Colonic mucosa (tissue), 4 donors: ENCODE measurements around the gene FAM222B. TPM values are rescaled to one million over a fixed set of nuclear protein-coding genes. Genes with fewer than 3 reads are reported as not detected.
"Not testable (repeated sequence)": the region's sequence is repeated elsewhere in the genome, so short reads cannot be mapped to it uniquely, and the experiment has no call there.

Experiments used
- DNase-seq: peaks from one replicate; pipeline ENCODE4 v3.0.0-alpha.2; 2020
- H3K27ac ChIP-seq: fragments of 200-600 bp; one replicate; pipeline ENCODE4 v1.8.0; 2021
- H3K27me3 ChIP-seq: fragments of 200-600 bp; one replicate; pipeline ENCODE4 v1.8.0; 2021
- H3K36me3 ChIP-seq: fragments of 200-600 bp; one replicate; pipeline ENCODE4 v1.8.0; 2021
- H3K4me1 ChIP-seq: fragments of 200-600 bp; one replicate; pipeline ENCODE4 v1.8.0; 2021; ENCODE audit warnings: mild to moderate bottlenecking
- H3K4me3 ChIP-seq: fragments of 200-600 bp; one replicate; pipeline ENCODE4 v1.8.0; 2021
- H3K9ac ChIP-seq, 2 donors: one replicate each; pipeline ENCODE4 v1.7.0; 2013; ENCODE audit warnings: control low read depth in 2 of 2, low read depth in 2 of 2, low read length in 2 of 2
- H3K9me3 ChIP-seq: fragments of 200-600 bp; one replicate; pipeline ENCODE4 v1.8.0; 2021
- CTCF ChIP-seq: fragments of 200-600 bp; IDR thresholded peaks from one replicate; pipeline ENCODE4 v1.8.0; 2022; ENCODE audit warnings: antibody characterized with exemption, mild to moderate bottlenecking
- intact Hi-C: fragments of 100-400 bp; cut with DNase I; formaldehyde crosslinking; loops from one replicate; pipeline ENCODE4 v1.14.1; 2022
- total RNA-seq, 2 donors: library from RNA; stranded (reverse); fragmentation: NEBNext Ultra II Directional in 1 of 2; extraction: Animal tissue kit (Norgen Biotek cat#: 25700) in 1 of 2; gene quantifications; one replicate each; pipeline ENCODE4 v1.2.1, GENCODE V29; 2021
- donor health status: healthy.
- donor health status: DM: no; HTN: no; CAD: no.
- donor health status: DM: no; HTN: no; CAD: no.

Gene FAM222B
- total RNA-seq, 2 donors from 2014 or later: 27.9 to 35.4 TPM

GRCh38 chr17:28740406-28741357 lies 101.9 kb downstream of the FAM222B start:
- Histone ChIP-seq H3K9ac (no peak overlapping the region), H3K9me3 (no peaks in the 10 kb centered on the region), H3K27ac (no peak overlapping the region), H3K36me3 (no peaks in the 10 kb centered on the region), H3K4me1 (peaks cover 7% of the 10 kb centered on the region), H3K27me3 (no peaks in the 10 kb centered on the region), H3K4me3 (no peak overlapping the region)
- no peak for TF ChIP-seq CTCF
- no peak for DNase-seq
- intact Hi-C loops: no loop called here

DNA sequence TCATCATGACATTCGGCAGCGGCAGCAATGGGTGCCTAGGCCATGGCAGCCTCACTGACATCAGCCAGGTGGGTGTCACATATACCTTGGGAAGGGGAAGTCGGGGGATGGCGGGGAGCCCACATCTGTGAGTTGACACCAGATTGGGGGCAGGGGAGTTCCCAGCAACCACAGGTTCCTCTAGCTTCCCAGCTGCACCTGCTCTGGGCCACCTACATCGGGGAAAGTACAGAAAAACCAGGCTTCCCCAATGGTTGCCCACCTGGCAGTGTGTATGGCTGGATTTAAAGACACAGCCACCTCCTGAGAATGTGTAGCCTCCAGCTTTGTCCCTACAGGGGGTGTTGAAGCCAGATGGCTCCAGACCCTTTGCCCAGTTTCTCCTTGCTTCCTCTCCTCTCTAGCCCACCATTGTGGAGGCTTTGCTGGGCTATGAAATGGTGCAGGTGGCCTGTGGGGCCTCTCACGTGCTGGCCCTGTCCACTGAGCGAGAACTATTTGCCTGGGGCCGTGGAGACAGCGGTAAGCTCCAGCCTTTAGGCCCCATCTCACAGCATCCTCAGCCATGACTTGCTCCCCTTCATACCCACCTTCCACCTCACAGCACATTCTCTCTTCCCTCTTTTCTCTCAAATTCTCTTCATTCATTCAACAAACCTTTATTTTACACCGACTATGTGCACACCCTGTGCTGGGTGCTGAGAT lies 103.8 kb downstream of the FAM222B start:
- DNase-seq: no peak
- intact Hi-C loops: no loop called here
- no peak overlapping the region for H3K4me3 ChIP-seq
- H3K4me1 ChIP-seq: peaks cover 6% of the 10 kb centered on the region
- H3K9ac ChIP-seq: no peak overlapping the region
- no peaks in the 10 kb centered on the region for H3K27me3 ChIP-seq
- no peaks in the 10 kb centered on the region for H3K9me3 ChIP-seq
- no peaks in the 10 kb centered on the region for H3K36me3 ChIP-seq
- no peak for TF ChIP-seq CTCF
- no peak overlapping the region for H3K27ac ChIP-seq

GRCh38 chr17:28737770-28738679 lies 104.6 kb downstream of the FAM222B start:
- H3K36me3 ChIP-seq: no peaks in the 10 kb centered on the region
- H3K9me3 ChIP-seq: no peaks in the 10 kb centered on the region
- peak; percentile 60 for DNase-seq
- no peak for TF ChIP-seq CTCF
- no peak overlapping the region for H3K4me3 ChIP-seq
- H3K27ac ChIP-seq: no peak overlapping the region
- no peaks in the 10 kb centered on the region for H3K27me3 ChIP-seq
- H3K9ac ChIP-seq: no peak overlapping the region
- peaks cover 6% of the 10 kb centered on the region for H3K4me1 ChIP-seq
- intact Hi-C loops: no loop called here

GRCh38 chr17:28737316-28737715 lies 105.3 kb downstream of the FAM222B start:
- H3K4me3 ChIP-seq: no peak overlapping the region
- DNase-seq: no peak
- H3K4me1 ChIP-seq: no peaks in the 10 kb centered on the region
- H3K9me3 ChIP-seq: no peaks in the 10 kb centered on the region
- no peak overlapping the region for H3K27ac ChIP-seq
- no peaks in the 10 kb centered on the region for H3K27me3 ChIP-seq
- H3K9ac ChIP-seq: no peak overlapping the region
- intact Hi-C loops: no loop called here
- no peak for TF ChIP-seq CTCF
- no peaks in the 10 kb centered on the region for H3K36me3 ChIP-seq

DNA sequence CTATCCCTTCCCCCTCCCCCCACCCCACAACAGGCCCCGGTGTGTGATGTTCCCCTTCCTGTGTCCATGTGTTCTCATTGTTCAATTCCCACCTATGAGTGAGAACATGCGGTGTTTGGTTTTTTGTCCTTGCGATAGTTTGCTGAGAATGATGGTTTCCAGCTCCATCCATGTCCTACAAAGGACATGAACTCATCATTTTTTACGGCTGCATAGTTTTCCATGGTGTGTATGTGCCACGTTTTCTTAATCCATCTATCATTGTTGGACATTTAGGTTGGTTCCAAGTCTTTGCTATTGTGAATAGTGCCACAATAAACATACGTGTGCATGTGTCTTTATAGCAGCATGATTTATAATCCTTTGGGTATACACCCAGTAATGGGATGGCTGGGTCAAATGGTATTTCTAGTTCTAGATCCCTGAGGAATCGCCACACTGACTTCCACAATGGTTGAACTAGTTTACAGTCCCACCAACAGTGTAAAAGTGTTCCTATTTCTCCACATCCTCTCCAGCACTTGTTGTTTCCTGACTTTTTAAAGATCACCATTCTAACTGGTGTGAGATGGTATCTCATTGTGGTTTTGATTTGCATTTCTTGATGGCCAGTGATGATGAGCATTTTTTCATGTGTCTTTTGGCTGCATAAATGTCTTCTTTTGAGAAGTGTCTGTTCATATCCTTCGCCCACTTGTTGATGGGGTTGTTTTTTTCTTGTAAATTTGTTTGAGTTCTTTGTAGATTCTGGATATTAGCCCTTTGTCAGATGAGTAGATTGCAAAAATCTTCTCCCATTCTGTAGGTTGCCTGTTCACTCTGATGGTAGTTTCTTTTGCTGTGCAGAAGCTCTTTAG lies 106.4 kb downstream of the FAM222B start:
- H3K27ac ChIP-seq, intact Hi-C loops, H3K9ac ChIP-seq, DNase-seq, H3K27me3 ChIP-seq, H3K4me1 ChIP-seq, H3K36me3 ChIP-seq, H3K4me3 ChIP-seq, H3K9me3 ChIP-seq: not testable (repeated sequence)
